Neuron (in vitro differentiated cells): ENCODE data around the gene EVL.

ENCODE experiments used
- H2AFZ ChIP-seq: one replicate; pipeline ENCODE4 v1.6.1; 2013; ENCODE audit warnings: low read depth, mild to moderate bottlenecking, inconsistent platforms, low read length, moderate library complexity
- H3K27me3 ChIP-seq: one replicate; pipeline ENCODE4 v1.6.1; 2013; ENCODE audit warnings: low read length; ENCODE audit not compliant: insufficient read depth
- H3K36me3 ChIP-seq: one replicate; pipeline ENCODE4 v1.6.1; 2013; ENCODE audit warnings: low read length; ENCODE audit not compliant: insufficient read depth
- H3K4me1 ChIP-seq: one replicate; pipeline ENCODE4 v1.6.1; 2013; ENCODE audit warnings: low read length; ENCODE audit not compliant: insufficient read depth
- H3K4me3 ChIP-seq: 2 replicates; pipeline ENCODE4 v1.5.1; 2013; ENCODE audit warnings: mild to moderate bottlenecking, low read length, moderate library complexity
- H3K9me3 ChIP-seq: one replicate; pipeline ENCODE4 v1.6.1; 2013; ENCODE audit warnings: low read length

Gene EVL

GRCh38 chr14:100075681-100076080, 10.5 kb downstream of the EVL start:
- H3K36me3 ChIP-seq: no peaks in the 10 kb centered on the region
- no peaks in the 10 kb centered on the region for H3K27me3 ChIP-seq
- no peaks in the 10 kb centered on the region for H3K9me3 ChIP-seq
- no peak overlapping the region for H2AFZ ChIP-seq
- no peaks in the 10 kb centered on the region for H3K4me1 ChIP-seq
- H3K4me3 ChIP-seq: no peak overlapping the region

DNA sequence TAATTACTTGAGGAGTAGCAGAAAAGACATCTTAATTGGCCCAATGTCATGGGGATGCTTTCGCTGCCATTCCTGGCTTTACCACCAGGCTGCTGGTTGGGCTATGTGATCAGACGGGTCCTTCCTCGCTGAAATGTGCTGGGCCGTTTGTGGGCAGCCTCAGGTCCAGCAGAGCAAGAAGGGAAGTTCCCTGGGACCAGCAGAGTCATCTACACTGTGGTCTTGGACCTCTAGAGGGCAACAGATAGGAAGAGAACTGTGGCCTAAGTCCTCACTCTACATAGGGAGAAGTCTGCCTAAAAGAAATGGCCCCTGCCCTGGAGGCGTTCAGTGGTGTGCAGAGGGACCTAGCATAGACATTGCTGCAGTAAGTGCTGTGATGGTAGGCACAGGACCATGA, 10.9 kb downstream of the EVL start:
- no peak overlapping the region for H2AFZ ChIP-seq
- H3K4me3 ChIP-seq: no peak overlapping the region
- no peaks in the 10 kb centered on the region for H3K4me1 ChIP-seq
- no peaks in the 10 kb centered on the region for H3K9me3 ChIP-seq
- no peaks in the 10 kb centered on the region for H3K36me3 ChIP-seq
- no peaks in the 10 kb centered on the region for H3K27me3 ChIP-seq

DNA sequence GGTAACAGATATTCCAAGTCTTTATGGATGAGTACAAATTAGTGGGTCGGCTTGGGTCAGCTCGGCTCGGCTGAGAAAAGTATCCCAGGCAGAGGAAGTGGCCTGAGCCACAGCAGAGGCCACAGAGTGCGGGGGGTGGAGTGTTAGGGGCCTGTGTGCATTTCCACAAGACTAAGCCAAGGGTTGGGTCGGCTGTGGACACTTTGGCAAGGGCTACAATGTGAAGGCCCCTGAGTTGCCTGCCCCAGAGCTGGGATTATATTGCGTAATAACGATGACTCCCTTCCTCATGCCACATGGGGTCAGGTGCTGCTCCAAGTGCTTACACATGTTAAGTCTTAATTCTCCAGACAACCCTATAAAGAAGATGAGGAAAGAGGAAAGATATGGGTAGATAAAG, 11.4 kb downstream of the EVL start:
- Histone ChIP-seq H3K9me3 (no peaks in the 10 kb centered on the region), H3K4me3 (no peak overlapping the region), H3K36me3 (no peaks in the 10 kb centered on the region), H3K4me1 (no peaks in the 10 kb centered on the region), H3K27me3 (no peaks in the 10 kb centered on the region), H2AFZ (no peak overlapping the region)

DNA sequence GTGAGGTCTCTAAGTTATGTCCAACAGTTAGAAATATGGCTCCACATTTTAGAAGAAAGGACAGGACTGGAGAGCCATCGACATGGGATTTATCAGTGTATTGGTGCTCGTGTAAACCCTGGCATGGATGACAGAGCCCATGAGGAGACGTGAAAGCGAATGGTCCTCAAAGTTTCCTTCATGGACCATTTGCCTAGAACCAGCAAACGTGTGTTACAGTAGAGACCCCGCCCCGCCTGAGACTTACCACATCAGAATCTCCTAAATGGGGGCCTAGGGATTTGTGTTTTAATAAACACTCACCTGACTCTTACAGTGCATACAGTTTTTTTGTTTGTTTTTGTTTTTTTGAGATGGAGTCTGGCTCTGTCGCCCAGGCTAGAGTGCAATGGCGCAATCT, 12.2 kb downstream of the EVL start:
- Histone ChIP-seq H3K36me3 (no peaks in the 10 kb centered on the region), H3K4me3 (no peak overlapping the region), H3K9me3 (no peaks in the 10 kb centered on the region), H2AFZ (no peak overlapping the region), H3K27me3 (no peaks in the 10 kb centered on the region), H3K4me1 (no peaks in the 10 kb centered on the region)

GRCh38 chr14:100078216-100078803, 13.1 kb downstream of the EVL start:
- no peak overlapping the region for H3K4me3 ChIP-seq

GRCh38 chr14:100078997-100079725, 13.9 kb downstream of the EVL start:
- Histone ChIP-seq H3K36me3 (no peaks in the 10 kb centered on the region), H3K9me3 (no peaks in the 10 kb centered on the region), H3K27me3 (no peaks in the 10 kb centered on the region), H2AFZ (no peak overlapping the region), H3K4me1 (no peaks in the 10 kb centered on the region), H3K4me3 (no peak overlapping the region)

More at GRCh38 chr14:100078216-100078803, 13.1 kb downstream of the EVL start:
- H3K36me3 ChIP-seq: no peaks in the 10 kb centered on the region
- H3K9me3 ChIP-seq: no peaks in the 10 kb centered on the region
- H3K4me1 ChIP-seq: no peaks in the 10 kb centered on the region
- H2AFZ ChIP-seq: no peak overlapping the region
- H3K27me3 ChIP-seq: no peaks in the 10 kb centered on the region

GRCh38 chr14:100079726-100080005, 14.4 kb downstream of the EVL start:
- no peaks in the 10 kb centered on the region for H3K4me1 ChIP-seq
- H2AFZ ChIP-seq: no peak overlapping the region
- no peaks in the 10 kb centered on the region for H3K9me3 ChIP-seq
- peaks cover 4% of the 10 kb centered on the region for H3K36me3 ChIP-seq
- H3K27me3 ChIP-seq: no peaks in the 10 kb centered on the region
- no peak overlapping the region for H3K4me3 ChIP-seq

GRCh38 chr14:100080206-100080605, 15.0 kb downstream of the EVL start:
- H2AFZ ChIP-seq: no peak overlapping the region
- no peaks in the 10 kb centered on the region for H3K27me3 ChIP-seq
- H3K36me3 ChIP-seq: peaks cover 9% of the 10 kb centered on the region
- no peak overlapping the region for H3K4me3 ChIP-seq
- no peaks in the 10 kb centered on the region for H3K4me1 ChIP-seq
- H3K9me3 ChIP-seq: no peaks in the 10 kb centered on the region

GRCh38 chr14:100081997-100082625, 16.9 kb downstream of the EVL start:
- Histone ChIP-seq H3K36me3 (peaks cover 24% of the 10 kb centered on the region), H3K4me1 (no peaks in the 10 kb centered on the region)

GRCh38 chr14:100082723-100083122, 17.5 kb downstream of the EVL start:
- H3K9me3 ChIP-seq: peaks cover 4% of the 10 kb centered on the region
- H3K36me3 ChIP-seq: peaks cover 26% of the 10 kb centered on the region
- H2AFZ ChIP-seq: no peak overlapping the region
- no peaks in the 10 kb centered on the region for H3K4me1 ChIP-seq
- no peaks in the 10 kb centered on the region for H3K27me3 ChIP-seq
- no peak overlapping the region for H3K4me3 ChIP-seq

More at GRCh38 chr14:100081997-100082625, 16.9 kb downstream of the EVL start:
- Histone ChIP-seq H2AFZ (no peak overlapping the region), H3K9me3 (peaks cover 4% of the 10 kb centered on the region), H3K4me3 (no peak overlapping the region), H3K27me3 (no peaks in the 10 kb centered on the region)

- Histone ChIP-seq H2AFZ (no peak overlapping the region), H3K4me3 (no peak overlapping the region), H3K4me1 (no peaks in the 10 kb centered on the region), H3K36me3 (peaks cover 35% of the 10 kb centered on the region), H3K9me3 (peaks cover 4% of the 10 kb centered on the region), H3K27me3 (no peaks in the 10 kb centered on the region)
Measured at GRCh38 chr14:100083706-100084105, 18.5 kb downstream of the EVL start.

- Histone ChIP-seq H3K4me1 (no peaks in the 10 kb centered on the region), H3K4me3 (no peak overlapping the region), H3K36me3 (peaks cover 42% of the 10 kb centered on the region), H3K27me3 (no peaks in the 10 kb centered on the region), H2AFZ (no peak overlapping the region), H3K9me3 (peaks cover 4% of the 10 kb centered on the region)
Measured at GRCh38 chr14:100084591-100084990, 19.4 kb downstream of the EVL start.

GRCh38 chr14:100085462-100085861, 20.2 kb downstream of the EVL start:
- Histone ChIP-seq H3K36me3 (peaks cover 45% of the 10 kb centered on the region), H3K27me3 (no peaks in the 10 kb centered on the region), H3K4me1 (no peaks in the 10 kb centered on the region), H3K9me3 (peaks cover 4% of the 10 kb centered on the region), H2AFZ (no peak overlapping the region), H3K4me3 (no peak overlapping the region)
